Hepatocyte (in vitro differentiated cells): ENCODE data around the gene CACTIN. TPM values are rescaled to one million over a fixed set of nuclear protein-coding genes. Genes with fewer than 3 reads are reported as not detected.

Source experiments
- DNase-seq: peaks from one replicate; pipeline ENCODE4 v3.0.0-alpha.2; 2016; ENCODE audit warnings: low spot score
- H2AFZ ChIP-seq: fragments of 200-600 bp; sonication (generic); 2 replicates; pipeline ENCODE4 v1.6.0; 2016; ENCODE audit warnings: antibody characterized with exemption, mild to moderate bottlenecking
- H3K27ac ChIP-seq: fragments of 200-600 bp; sonication (generic); 2 replicates; pipeline ENCODE4 v1.5.1; 2016; ENCODE audit warnings: mild to moderate bottlenecking
- H3K27me3 ChIP-seq: fragments of 200-600 bp; sonication (generic); 2 replicates; pipeline ENCODE4 v1.6.1; 2016
- H3K36me3 ChIP-seq: fragments of 200-600 bp; sonication (generic); replicated peaks from 2 replicates; pipeline ENCODE4 v1.5.1; 2016; ENCODE audit warnings: low read depth; ENCODE audit not compliant: insufficient read depth
- H3K4me1 ChIP-seq: fragments of 200-600 bp; sonication (generic); 2 replicates; pipeline ENCODE4 v1.5.1; 2016; ENCODE audit warnings: mild to moderate bottlenecking, moderate library complexity; ENCODE audit not compliant: insufficient read depth
- H3K4me2 ChIP-seq: fragments of 200-600 bp; sonication (generic); 2 replicates; pipeline ENCODE4 v1.6.0; 2016
- H3K4me3 ChIP-seq: fragments of 200-600 bp; sonication (generic); 2 replicates; pipeline ENCODE4 v1.5.1; 2016; ENCODE audit warnings: mild to moderate bottlenecking
- H3K79me2 ChIP-seq: fragments of 200-600 bp; sonication (generic); 2 replicates; pipeline ENCODE4 v1.6.0; 2017; ENCODE audit warnings: mild to moderate bottlenecking
- H3K9me2 ChIP-seq: fragments of 200-600 bp; sonication (generic); replicated peaks from 2 replicates; pipeline ENCODE4 v1.6.0; 2017; ENCODE audit warnings: mild to moderate bottlenecking; ENCODE audit not compliant: insufficient read depth
- H3K9me3 ChIP-seq: fragments of 200-600 bp; sonication (generic); 2 replicates; pipeline ENCODE4 v1.5.1; 2016; ENCODE audit warnings: low read depth, mild to moderate bottlenecking
- H4K20me1 ChIP-seq: fragments of 200-600 bp; sonication (generic); 2 replicates; pipeline ENCODE4 v1.6.0; 2016; ENCODE audit warnings: mild to moderate bottlenecking; ENCODE audit not compliant: insufficient read depth, poor library complexity, severe bottlenecking
- EZH2 ChIP-seq: fragments of 200-600 bp; sonication (generic); IDR thresholded peaks from 2 replicates; pipeline ENCODE4 v1.6.1; 2016; ENCODE audit warnings: antibody characterized with exemption, mild to moderate bottlenecking, borderline replicate concordance
- EZH2phosphoT487 ChIP-seq: fragments of 200-600 bp; sonication (generic); IDR thresholded peaks from one replicate; pipeline ENCODE4 v1.6.1; 2018; ENCODE audit warnings: antibody characterized with exemption, mild to moderate bottlenecking, low read depth, moderate library complexity; ENCODE audit not compliant: unreplicated experiment, severe bottlenecking
- WGBS: methylation state at CpG from one replicate; pipeline ENCODE4 v1.1.6; 2016; ENCODE audit warnings: low lambda C conversion rate; ENCODE audit errors: missing lambda C conversion rate; 5-methylcytosine and 5-hydroxymethylcytosine counted together
- polyA plus RNA-seq: library from polyadenylated mRNA; unstranded; fragments of >200 nt; fragmentation: Nextera tagmentation; extraction: Ambion mirVana; gene quantifications from 2 replicates; pipeline ENCODE4 v1.2.1, GENCODE V29; 2016
- total RNA-seq: library from RNA; depleted of rRNA; stranded (reverse); fragments of >200 nt; gene quantifications from 2 replicates; pipeline ENCODE4 v1.2.3, GENCODE V29; 2014
- TF ChIP-seq, protein P1 (sequence below): fragments of 200-600 bp; sonication (generic); IDR thresholded peaks from 2 replicates; pipeline ENCODE4 v1.5.1; 2016; ENCODE audit warnings: antibody characterized with exemption, mild to moderate bottlenecking; ENCODE audit not compliant: poor library complexity

Gene CACTIN
- total and polyA plus RNA-seq, 2 experiments from 2014 or later = 15.7 to 18.3 TPM

DNA sequence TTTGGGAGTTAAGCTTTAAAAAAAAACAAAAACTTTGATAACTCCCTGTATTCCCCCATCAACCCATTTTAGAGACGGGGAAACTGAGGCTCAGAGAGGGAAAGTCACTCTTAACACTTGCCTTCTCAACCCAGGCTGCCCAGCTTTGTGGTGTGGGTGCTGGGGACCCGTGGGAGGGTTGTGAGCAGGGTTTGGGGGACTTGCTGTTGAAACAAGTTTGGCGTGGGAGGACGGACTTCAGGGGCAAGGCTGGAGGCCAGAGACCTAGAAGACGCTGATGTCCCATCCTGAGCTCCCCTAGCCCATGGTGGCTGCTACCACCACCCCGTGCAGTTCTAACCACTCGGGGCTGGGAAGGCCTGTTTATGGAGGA is 747 bp upstream of the CACTIN start:
- TF ChIP-seq EZH2 (no peak), EZH2phosphoT487 (no peak)
- TF ChIP-seq, protein P1, sequence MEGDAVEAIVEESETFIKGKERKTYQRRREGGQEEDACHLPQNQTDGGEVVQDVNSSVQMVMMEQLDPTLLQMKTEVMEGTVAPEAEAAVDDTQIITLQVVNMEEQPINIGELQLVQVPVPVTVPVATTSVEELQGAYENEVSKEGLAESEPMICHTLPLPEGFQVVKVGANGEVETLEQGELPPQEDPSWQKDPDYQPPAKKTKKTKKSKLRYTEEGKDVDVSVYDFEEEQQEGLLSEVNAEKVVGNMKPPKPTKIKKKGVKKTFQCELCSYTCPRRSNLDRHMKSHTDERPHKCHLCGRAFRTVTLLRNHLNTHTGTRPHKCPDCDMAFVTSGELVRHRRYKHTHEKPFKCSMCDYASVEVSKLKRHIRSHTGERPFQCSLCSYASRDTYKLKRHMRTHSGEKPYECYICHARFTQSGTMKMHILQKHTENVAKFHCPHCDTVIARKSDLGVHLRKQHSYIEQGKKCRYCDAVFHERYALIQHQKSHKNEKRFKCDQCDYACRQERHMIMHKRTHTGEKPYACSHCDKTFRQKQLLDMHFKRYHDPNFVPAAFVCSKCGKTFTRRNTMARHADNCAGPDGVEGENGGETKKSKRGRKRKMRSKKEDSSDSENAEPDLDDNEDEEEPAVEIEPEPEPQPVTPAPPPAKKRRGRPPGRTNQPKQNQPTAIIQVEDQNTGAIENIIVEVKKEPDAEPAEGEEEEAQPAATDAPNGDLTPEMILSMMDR = no peak
- Histone ChIP-seq H3K27ac (peak overlapping the region; percentile 22), H3K4me2 (peak overlapping the region; percentile 68), H3K4me3 (no peak overlapping the region), H3K9me2 (no peaks in the 10 kb centered on the region), H3K9me3 (no peaks in the 10 kb centered on the region), H3K36me3 (no peaks in the 10 kb centered on the region), H4K20me1 (peaks cover 6% of the 10 kb centered on the region), H3K79me2 (peaks cover 22% of the 10 kb centered on the region), H3K27me3 (no peaks in the 10 kb centered on the region), H3K4me1 (peaks cover 9% of the 10 kb centered on the region), H2AFZ (no peak overlapping the region)
- DNase-seq = no peak
- WGBS = 78% methylated on average over 7 of the region's 7 CpGs

- TF ChIP-seq, protein P1 = no peak
- no peak for TF ChIP-seq EZH2phosphoT487
- no peak for TF ChIP-seq EZH2
- peaks cover 22% of the 10 kb centered on the region for H3K79me2 ChIP-seq
- H3K27me3 ChIP-seq = no peaks in the 10 kb centered on the region
- H3K4me1 ChIP-seq = peaks cover 9% of the 10 kb centered on the region
- 5% methylated on average over 21 of the region's 21 CpGs for WGBS
- H3K9me3 ChIP-seq = no peaks in the 10 kb centered on the region
- no peaks in the 10 kb centered on the region for H3K9me2 ChIP-seq
- no peaks in the 10 kb centered on the region for H3K36me3 ChIP-seq
- H2AFZ ChIP-seq = peak overlapping the region; percentile 57
- H3K27ac ChIP-seq = peak overlapping the region; percentile 92
- DNase-seq = no peak
- peak overlapping the region; percentile 72 for H3K4me3 ChIP-seq
- peaks cover 6% of the 10 kb centered on the region for H4K20me1 ChIP-seq
- peak overlapping the region; percentile 66 for H3K4me2 ChIP-seq
Measured at GRCh38 chr19:3625996-3626472, 556 bp downstream of the CACTIN start.

- TF ChIP-seq, protein P1 = no peak
- TF ChIP-seq EZH2 (no peak), EZH2phosphoT487 (no peak)
- Histone ChIP-seq H3K27me3 (no peaks in the 10 kb centered on the region), H3K9me2 (no peaks in the 10 kb centered on the region), H3K9me3 (no peaks in the 10 kb centered on the region), H2AFZ (no peak overlapping the region), H3K4me1 (peaks cover 9% of the 10 kb centered on the region), H3K79me2 (peaks cover 22% of the 10 kb centered on the region), H3K36me3 (no peaks in the 10 kb centered on the region), H3K27ac (no peak overlapping the region), H4K20me1 (peaks cover 6% of the 10 kb centered on the region), H3K4me2 (no peak overlapping the region), H3K4me3 (no peak overlapping the region)
- DNase-seq = no peak
- 99% methylated on average over 34 of the region's 34 CpGs for whole genome bisulfite sequencing
Measured at GRCh38 chr19:3623716-3624115, 2.9 kb downstream of the CACTIN start.
